Activated CD8-positive, alpha-beta memory T cell treated with anti-CD3 and anti-CD28 coated beads, Interleukin-2, amount 50 U/mL, for 4 hours (primary cell): ENCODE data around the gene NSUN6.
"Not testable (repeated sequence)": the region's sequence is repeated elsewhere in the genome, so short reads cannot be mapped to it uniquely, and the experiment has no call there.

ENCODE experiments used
- DNase-seq: peaks from one replicate; pipeline ENCODE4 v3.0.0-alpha.2; 2020

The NSUN6 gene

DNA sequence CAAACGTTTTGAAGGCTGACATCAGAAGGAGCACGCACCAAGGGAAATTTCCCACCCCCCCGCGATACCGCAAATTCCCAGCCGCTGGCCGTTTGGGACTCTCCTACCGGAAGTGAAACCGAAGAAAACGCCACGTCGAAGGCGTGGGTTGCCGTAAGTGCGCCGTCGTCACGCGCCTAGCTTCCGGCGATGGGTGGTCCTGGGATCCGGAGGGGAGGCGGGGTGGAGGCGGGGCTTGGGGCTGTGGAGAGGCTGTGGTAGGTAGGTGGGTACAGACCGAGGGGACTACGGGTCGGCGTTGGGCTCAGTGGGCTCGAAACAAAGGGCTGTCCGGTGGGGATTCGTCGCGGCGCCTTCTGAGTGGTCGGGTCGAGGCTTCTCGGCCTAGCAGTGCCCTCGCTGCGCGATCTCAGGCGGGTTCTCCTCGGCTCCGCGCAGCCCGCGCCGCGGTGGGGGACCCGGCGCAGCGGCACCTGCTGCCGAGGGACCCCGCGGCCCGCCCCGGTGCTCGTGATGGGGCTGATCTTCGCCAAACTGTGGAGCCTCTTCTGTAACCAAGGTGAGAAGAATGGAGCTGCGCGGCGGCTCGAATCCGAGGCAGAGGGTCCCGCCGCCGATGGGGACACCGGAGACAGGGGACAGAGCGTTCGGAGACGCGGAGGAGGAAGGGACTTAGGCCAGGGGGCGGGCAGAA is 7.9 kb upstream of the NSUN6 start, which contains the start of gene ARL5B:
TSS of gene ARL5B (plus strand) at position 307 of the 694 bp plus-strand sequence. CDS start at position 514, 207 bp downstream.
- peak; percentile 96 for DNase-seq

GRCh38 chr10:18658271-18659124 is 7.1 kb upstream of the NSUN6 start:
- DNase-seq: no peak

DNA sequence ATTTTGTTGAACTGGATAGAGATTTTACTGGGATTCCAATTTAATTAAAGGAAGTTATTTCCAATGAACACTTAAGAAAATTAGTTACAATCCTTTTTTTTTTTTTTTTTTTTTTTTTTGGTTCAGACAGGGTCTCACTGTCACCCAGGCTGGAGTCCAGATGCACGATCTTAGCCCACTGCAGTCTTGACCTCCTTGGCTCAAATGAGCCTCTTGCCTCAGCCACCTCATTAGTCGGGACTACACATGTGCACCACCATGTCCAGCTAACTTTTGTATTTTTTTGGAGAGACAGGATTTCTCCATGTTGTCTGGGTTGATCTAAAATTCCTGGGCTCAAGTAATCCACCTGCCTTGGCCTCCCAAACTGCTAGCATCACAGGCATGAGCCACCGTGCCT is 5.3 kb upstream of the NSUN6 start:
- DNase-seq: no peak

GRCh38 chr10:18653112-18653511 is 1.7 kb upstream of the NSUN6 start:
- DNase-seq: no peak

- no peak for DNase-seq
Observed at GRCh38 chr10:18650404-18650997, 886 bp downstream of the NSUN6 start.

DNA sequence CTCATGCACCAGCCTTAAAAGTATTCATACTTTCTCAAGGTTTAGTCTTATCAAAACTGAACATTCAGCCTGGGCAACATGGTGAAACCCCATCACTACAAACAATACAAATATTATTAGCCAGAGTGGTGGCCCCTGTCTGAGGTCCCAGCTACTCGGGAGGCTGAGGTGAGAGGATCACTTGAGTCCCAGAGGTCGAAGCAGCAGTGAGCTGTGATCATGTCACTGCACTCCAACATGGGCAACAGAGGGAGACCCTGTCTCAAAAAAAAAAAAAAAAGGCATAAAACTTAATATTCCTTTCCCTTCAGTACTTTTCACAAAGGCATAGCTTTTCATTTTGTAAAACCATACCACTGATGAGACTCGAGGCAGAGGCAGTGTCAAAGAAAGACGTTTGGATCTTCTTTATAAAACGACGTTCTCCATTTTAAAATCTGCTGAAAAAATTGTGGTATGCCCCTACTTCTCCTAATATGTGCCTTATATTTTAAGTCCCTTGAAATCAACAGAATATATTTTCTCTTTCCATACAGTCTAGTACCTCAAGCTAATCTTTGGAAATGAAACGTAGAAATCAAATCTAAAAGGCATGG is 1.9 kb downstream of the NSUN6 start:
- DNase-seq: no peak

GRCh38 chr10:18647945-18648344 is 3.4 kb downstream of the NSUN6 start:
- no peak for DNase-seq

DNA sequence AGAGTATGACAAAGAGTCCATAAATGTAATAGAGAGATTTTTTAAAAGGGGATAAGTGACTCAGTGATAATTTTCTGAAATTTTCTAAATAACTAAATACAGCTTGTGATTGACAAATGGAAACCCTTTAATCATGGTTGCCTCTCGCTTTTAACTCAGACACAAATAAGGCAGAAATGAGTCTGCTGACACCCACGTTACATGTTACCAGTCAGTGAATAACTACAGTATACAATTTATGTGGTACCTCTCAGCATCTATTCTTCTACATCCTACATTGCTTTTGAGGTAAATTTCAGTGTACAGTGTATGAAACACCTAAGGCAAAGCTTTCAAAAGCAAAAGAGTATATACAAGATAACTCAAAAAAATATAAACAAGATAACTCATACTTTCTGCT is 4.2 kb downstream of the NSUN6 start:
- DNase-seq: no peak

GRCh38 chr10:18639719-18640118 is 11.7 kb downstream of the NSUN6 start:
- not testable (repeated sequence) for DNase-seq

DNA sequence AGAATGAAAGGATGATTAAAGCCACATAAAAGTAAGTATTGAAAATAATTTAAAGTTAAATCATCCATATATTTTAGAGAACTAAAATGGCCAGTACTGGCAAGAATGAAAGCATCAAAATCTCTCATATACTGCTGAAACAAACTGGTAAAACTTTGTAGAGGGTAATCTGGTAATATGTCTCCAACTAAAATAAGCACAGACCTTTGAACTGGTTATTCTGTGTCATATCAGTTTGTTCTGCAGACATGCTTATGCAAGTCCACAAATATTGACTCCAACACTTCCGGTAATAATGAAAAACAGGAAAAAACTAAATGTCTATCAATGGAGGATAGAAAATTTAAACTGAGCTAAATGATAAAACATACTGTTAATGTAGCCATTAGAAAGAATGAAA is 14.0 kb downstream of the NSUN6 start:
- not testable (repeated sequence) for DNase-seq

DNA sequence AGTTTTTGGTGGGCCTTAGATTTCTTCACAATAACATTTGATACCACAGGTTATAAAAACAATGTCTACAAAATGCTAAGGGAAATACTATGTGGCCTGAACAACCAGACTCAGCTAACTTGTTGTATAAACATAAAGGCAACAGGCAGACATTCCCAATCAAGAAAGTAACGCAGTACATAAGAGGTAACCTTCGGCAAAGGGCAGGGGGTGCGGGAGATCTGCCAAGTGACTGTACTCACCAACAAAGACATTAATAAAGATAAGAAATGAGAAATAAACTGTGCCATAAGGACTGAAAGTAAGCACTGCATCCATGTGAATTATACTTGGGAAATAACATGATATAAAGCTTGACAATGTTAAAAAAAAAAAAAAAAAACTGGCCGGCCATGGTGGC is 15.4 kb downstream of the NSUN6 start:
- DNase-seq: no peak

- not testable (repeated sequence) for DNase-seq
Observed at GRCh38 chr10:18632500-18632899, 18.9 kb downstream of the NSUN6 start.

DNA sequence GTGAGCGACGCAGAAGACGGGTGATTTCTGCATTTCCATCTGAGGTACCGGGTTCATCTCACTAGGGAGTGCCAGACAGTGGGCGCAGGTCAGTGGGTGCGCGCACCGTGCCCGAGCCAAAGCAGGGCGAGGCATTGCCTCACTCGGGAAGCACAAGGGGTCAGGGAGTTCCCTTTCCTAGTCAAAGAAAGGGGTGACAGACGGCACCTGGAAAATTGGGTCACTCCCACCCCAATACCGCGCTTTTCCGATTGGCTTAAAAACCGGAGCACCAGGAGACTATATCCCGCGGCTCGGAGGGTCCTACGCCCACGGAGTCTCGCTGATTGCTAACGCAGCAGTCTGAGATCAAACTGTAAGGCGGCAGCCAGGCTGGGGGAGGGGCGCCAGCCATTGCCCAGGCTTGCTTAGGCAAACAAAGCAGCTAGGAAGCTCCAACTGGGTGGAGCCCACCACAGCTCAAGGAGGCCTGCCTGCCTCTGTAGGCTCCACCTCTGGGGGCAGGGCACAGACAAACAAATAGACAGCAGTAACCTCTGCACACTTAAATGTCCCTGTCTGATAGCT is 23.9 kb downstream of the NSUN6 start:
- DNase-seq: peak; percentile 82

GRCh38 chr10:18625886-18626285 is 25.5 kb downstream of the NSUN6 start:
- DNase-seq: no peak

DNA sequence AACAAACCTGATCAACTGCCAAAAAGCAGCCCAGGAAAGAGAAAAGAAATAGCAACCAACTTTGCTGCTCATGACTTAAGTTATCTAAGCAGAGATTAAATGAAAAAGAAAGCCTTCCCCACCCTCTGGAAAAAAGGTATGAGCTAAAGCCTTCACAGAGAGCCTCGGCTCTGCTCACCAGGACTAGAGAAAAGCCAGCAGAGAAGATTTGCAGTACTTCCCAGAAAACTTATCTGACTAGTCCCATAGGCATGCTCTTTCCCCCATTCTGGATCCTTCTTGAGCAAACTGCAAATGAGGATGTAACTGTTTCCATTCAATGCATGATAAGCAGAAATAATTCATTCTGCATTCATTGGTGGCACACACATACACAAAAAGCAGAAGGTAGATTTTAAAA is 27.7 kb downstream of the NSUN6 start:
- not testable (repeated sequence) for DNase-seq

DNA sequence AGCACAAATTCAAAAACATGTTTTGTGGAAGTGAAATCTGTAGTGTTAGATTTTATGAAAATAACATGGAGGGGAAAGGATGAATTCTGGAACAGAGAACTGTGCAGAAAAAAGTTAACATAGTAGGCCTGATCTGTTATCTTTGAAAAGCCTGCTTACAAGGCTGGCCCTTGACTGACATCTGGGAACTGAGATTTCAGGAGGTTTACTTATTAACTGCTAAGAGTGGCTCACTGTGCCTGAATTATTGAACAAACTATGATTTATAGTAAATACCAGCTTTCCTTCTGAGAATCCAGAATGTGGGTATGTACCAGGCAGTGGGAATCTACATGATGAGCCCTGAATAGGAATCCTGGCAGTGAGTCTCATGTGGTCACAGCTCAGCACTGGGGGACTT is 30.5 kb downstream of the NSUN6 start:
- no peak for DNase-seq

GRCh38 chr10:18619016-18619415 is 32.4 kb downstream of the NSUN6 start:
- no peak for DNase-seq

DNA sequence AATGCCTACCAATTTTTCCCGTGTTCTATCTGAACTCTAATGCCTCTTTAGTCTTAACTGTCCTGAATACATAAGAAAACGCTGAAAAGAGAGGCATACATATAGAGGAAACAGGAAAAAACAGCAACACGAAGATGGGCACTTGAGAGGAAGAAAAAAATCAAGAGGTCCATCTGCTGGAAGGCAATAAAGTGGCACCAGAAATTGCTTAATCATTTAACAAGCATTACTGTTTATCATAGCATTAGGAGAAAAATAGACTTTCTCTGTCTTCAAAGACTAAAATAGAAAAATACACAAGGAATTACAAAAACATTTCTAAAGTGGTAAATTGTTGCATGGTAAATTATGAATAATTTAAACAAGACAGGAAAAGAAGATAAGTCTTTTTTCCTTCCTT is 35.0 kb downstream of the NSUN6 start:
- DNase-seq: no peak

GRCh38 chr10:18615618-18616017 is 35.8 kb downstream of the NSUN6 start:
- DNase-seq: no peak

DNA sequence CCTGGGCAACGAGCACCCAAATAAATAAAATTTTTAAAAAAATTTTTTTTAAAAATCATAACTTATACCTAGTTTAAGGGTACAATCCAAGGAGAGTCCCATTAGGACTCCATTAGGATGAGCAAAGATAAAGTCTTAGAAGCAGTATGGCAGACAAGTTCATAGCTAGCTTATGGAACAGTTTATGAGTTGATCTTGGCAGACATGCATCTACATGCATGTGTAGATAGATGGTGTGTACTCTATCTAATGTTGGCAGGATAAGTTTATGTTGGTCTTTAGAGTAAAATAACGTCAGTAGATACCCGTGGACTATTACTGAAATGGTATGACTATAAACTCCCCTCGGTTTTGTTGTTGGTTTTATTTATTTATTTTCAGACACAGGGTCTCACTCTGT is 40.2 kb downstream of the NSUN6 start:
- DNase-seq: no peak

- DNase-seq: no peak
Observed at GRCh38 chr10:18610517-18610916, 40.9 kb downstream of the NSUN6 start.

- DNase-seq: no peak
Observed at GRCh38 chr10:18608596-18608995, 42.8 kb downstream of the NSUN6 start.
